ENCODE measurements around the gene TCF12.

Gene TCF12

DNA sequence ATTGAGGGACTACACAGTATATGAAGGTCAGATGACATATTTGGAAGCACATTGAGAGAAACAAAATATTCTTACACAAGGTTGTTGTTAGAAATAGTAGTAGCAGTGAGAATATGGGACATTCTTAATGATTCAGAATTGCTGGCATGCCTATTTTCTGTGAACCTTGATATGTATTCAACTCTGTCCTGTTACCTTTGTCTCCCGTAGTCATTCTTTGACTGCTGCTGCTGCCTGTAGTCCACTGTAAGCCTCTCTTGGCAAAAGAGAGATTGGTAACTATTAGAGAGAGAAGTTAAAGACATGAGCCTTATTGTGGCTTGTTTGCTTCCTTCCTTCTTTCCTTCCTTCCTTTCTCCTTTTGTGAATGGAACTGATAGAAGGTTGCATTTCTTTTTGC lies 64.5 kb downstream of the TCF12 start:
- no peak for DNase-seq (ENCODE audit: low spot score)
- TF ChIP-seq, protein P1, sequence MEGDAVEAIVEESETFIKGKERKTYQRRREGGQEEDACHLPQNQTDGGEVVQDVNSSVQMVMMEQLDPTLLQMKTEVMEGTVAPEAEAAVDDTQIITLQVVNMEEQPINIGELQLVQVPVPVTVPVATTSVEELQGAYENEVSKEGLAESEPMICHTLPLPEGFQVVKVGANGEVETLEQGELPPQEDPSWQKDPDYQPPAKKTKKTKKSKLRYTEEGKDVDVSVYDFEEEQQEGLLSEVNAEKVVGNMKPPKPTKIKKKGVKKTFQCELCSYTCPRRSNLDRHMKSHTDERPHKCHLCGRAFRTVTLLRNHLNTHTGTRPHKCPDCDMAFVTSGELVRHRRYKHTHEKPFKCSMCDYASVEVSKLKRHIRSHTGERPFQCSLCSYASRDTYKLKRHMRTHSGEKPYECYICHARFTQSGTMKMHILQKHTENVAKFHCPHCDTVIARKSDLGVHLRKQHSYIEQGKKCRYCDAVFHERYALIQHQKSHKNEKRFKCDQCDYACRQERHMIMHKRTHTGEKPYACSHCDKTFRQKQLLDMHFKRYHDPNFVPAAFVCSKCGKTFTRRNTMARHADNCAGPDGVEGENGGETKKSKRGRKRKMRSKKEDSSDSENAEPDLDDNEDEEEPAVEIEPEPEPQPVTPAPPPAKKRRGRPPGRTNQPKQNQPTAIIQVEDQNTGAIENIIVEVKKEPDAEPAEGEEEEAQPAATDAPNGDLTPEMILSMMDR (IDR thresholded peaks at IDR 0.05; ENCODE audit: borderline replicate concordance, control extremely low read depth, extremely low read depth, insufficient read depth, missing control alignments), result no peak
- in situ Hi-C loops (cut with MboI; ENCODE audit: low sequenced_read_pairs, unreplicated experiment), result no loop called here

DNA sequence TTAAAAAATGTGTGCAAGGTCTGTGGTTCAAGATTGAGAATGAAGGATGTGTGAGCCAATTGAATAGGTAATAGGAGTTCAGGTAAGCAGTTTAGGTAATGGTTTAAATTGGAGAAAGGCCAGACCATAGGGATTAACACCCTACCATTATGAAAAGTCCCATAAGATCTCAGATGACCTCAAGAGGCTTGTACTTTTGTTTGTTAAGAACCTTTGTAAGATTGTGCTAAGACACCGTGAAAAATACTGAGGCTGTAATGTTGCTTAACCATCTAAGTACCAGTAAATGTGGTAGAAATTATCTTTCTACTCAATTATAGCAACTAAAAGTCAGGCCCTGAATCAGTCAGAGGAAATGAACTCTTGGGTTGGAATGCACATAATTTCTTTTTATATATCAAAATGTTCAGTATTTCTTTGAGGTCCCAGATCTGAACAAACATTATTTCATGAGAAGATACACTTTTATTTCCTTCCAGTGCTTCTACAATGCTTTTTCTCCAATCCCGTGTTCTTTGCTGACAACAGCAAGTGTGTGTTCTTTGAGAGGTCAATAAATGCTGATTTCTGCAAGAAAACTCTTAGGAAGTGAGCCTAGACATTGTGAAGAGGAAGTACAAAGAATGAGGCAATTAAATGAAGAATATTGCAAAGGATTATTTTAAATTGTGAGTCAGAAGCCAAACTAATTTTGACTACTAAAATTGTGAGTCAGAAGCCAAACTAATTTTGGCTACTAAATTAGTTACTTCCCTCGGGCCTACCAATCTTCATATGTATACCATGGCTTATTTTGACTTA lies 66.4 kb downstream of the TCF12 start:
- TF ChIP-seq, protein P1 (IDR thresholded peaks at IDR 0.05; ENCODE audit: borderline replicate concordance, control extremely low read depth, extremely low read depth, insufficient read depth, missing control alignments), result no peak
- in situ Hi-C loops (cut with MboI; ENCODE audit: low sequenced_read_pairs, unreplicated experiment), result no loop called here
- DNase-seq (ENCODE audit: low spot score), result no peak

DNA sequence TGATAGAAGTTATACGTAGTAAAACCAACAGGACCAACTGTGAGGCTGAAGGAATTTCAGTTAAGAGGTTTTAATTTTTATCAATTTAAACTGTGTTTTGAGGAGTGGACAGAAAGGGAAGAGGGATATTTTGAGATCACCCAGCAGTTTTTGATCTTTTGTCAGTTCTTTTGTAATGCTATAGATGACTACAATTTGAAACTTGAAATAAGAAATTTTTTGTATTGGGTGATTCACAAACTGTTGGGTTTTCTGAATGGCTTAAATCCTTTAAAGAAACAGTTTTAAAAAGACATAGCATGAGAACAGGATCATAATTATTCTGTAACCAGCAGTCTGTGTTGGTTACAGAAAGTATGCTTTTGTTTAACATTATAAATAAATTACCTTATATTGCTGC lies 67.4 kb downstream of the TCF12 start:
- TF ChIP-seq, protein P1 (IDR thresholded peaks at IDR 0.05; ENCODE audit: borderline replicate concordance, control extremely low read depth, extremely low read depth, insufficient read depth, missing control alignments), result no peak
- in situ Hi-C loops (cut with MboI; ENCODE audit: low sequenced_read_pairs, unreplicated experiment), result no loop called here
- DNase-seq (ENCODE audit: low spot score), result no peak

DNA sequence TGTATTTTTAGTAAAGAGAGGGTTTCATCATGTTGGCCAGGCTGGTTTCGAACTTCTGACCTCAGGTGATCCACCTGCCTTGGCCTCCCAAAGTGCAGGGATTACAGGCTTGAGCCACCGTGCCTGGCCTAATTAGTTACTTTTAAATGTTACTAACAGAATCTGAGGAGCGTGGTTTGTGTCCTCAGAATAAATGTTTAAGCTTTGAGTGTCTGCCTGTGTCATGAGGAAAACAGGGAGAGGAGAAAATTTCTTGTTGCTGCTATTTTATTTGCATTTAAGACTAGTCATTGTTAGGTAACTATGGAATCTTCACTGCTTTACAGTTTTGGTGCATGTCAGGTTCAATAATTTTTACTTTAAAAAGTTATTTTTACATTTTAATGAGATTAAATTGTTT lies 68.8 kb downstream of the TCF12 start:
- in situ Hi-C loops (cut with MboI; ENCODE audit: low sequenced_read_pairs, unreplicated experiment), result no loop called here
- no peak for DNase-seq (ENCODE audit: low spot score)
- TF ChIP-seq, protein P1 (IDR thresholded peaks at IDR 0.05; ENCODE audit: borderline replicate concordance, control extremely low read depth, extremely low read depth, insufficient read depth, missing control alignments), result no peak

DNA sequence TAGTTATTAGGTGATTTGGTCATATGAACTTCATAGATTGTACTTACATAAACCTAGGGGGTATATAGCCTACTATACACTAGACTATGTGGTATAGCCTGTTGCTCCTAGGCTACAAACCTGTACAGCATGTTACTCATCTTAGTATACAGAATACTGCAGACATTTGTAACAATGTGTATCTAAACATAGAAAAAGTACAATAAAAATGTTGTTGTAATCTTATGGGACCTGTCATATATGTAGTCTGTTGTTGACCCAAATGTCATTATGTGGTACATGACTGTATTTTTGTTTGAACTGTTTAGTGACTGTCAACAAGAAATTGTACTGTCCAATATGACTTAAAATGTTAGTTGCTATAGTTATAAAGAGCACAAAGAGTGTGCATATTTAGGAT lies 69.8 kb downstream of the TCF12 start:
- in situ Hi-C loops (cut with MboI; ENCODE audit: low sequenced_read_pairs, unreplicated experiment), result no loop called here
- TF ChIP-seq, protein P1 (IDR thresholded peaks at IDR 0.05; ENCODE audit: borderline replicate concordance, control extremely low read depth, extremely low read depth, insufficient read depth, missing control alignments), result no peak
- no peak for DNase-seq (ENCODE audit: low spot score)

DNA sequence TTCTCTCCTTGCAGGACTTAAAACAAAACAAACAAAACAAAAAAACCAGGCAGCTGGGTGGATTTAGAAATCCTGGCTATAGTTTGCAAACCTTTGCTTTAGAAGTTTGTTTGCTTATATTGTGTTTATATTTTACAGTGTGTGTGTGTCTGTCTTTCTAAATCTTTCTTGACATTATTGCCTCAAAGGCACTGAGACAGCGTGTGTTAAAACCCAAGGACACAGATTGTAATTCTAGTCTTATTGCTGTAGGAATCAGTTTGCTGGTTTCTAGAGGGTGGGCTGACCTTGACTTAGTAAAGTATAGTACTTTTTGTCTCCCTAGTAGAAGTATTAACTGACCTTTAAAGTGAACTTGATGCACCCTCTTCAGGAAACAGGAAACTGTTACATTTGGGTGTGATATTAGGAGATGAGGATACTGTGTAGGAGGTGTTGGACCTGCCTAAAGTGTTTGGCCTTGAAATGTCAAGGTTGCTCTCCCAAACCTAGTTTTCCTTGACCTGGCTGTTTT lies 71.0 kb downstream of the TCF12 start:
- no peak for DNase-seq (ENCODE audit: low spot score)
- TF ChIP-seq, protein P1 (IDR thresholded peaks at IDR 0.05; ENCODE audit: borderline replicate concordance, control extremely low read depth, extremely low read depth, insufficient read depth, missing control alignments), result no peak
- in situ Hi-C loops (cut with MboI; ENCODE audit: low sequenced_read_pairs, unreplicated experiment), result no loop called here
